HepG2 (cell line): ENCODE data around the gene CHDH. TPM values are rescaled to one million over a fixed set of nuclear protein-coding genes. Genes with fewer than 3 reads are reported as not detected.

Source experiments
- ARHGAP35 ChIP-seq: sonication (generic); formaldehyde crosslinking; IDR thresholded peaks from 2 replicates; pipeline ENCODE4 v1.9.0; 2022; ENCODE audit warnings: mild to moderate bottlenecking, inconsistent platforms, moderate library complexity, missing genetic modification reagents, borderline replicate concordance
- IKZF1 ChIP-seq: fragments of 450-650 bp; IDR thresholded peaks from 2 replicates; pipeline ENCODE4 v1.7.1; 2016
- MTA3 ChIP-seq: sonication (generic); formaldehyde crosslinking; IDR thresholded peaks from 2 replicates; pipeline ENCODE4 v1.4.0; 2020; ENCODE audit warnings: missing genetic modification reagents
- NAIF1 ChIP-seq: sonication (generic); formaldehyde crosslinking; IDR thresholded peaks from 2 replicates; pipeline ENCODE4 v1.5.0; 2020; ENCODE audit warnings: mild to moderate bottlenecking, missing genetic modification reagents, borderline replicate concordance
- NR1H2 ChIP-seq: sonication (generic); formaldehyde crosslinking; IDR thresholded peaks from 2 replicates; pipeline ENCODE4 v1.8.1; 2022; ENCODE audit warnings: low read depth, missing genetic modification reagents, borderline replicate concordance
- PAX8 ChIP-seq: sonication (generic); formaldehyde crosslinking; IDR thresholded peaks from 2 replicates; pipeline ENCODE4 v1.8.0; 2022; ENCODE audit warnings: mild to moderate bottlenecking, missing genetic modification reagents, borderline replicate concordance
- RCOR2 ChIP-seq: IDR thresholded peaks from 2 replicates; pipeline ENCODE4 v1.6.1; 2016; ENCODE audit warnings: missing biosample characterization, missing genetic modification reagents
- SCMH1 ChIP-seq: sonication (generic); formaldehyde crosslinking; IDR thresholded peaks from 2 replicates; pipeline ENCODE4 v1.9.0; 2021; ENCODE audit warnings: missing genetic modification reagents, mild to moderate bottlenecking, borderline replicate concordance
- SP1 ChIP-seq, 2 experiments: fragments of 450-650 bp in 1 of 2; sonication (generic) in 1 of 2; formaldehyde crosslinking in 1 of 2; IDR thresholded peaks; 2 replicates each; pipeline versions ENCODE4 v1.4.0 to v1.6.1; 2016 to 2020; ENCODE audit warnings: missing genetic modification reagents in 1 of 2
- SUZ12 ChIP-seq: fragments of 150-350 bp; IDR thresholded peaks from 2 replicates; pipeline ENCODE4 v1.6.1; 2014; ENCODE audit warnings: low read depth, low read length
- TP53 ChIP-seq: sonication (generic); formaldehyde crosslinking; conservative IDR thresholded peaks from 2 replicates; pipeline ENCODE4 v1.4.0; 2020; ENCODE audit warnings: missing genetic modification reagents
- U2AF1 ChIP-seq: fragments of 200-400 bp; formaldehyde crosslinking; optimal IDR thresholded peaks from 2 replicates; pipeline ENCODE3; 2017; ENCODE audit warnings: mild to moderate bottlenecking, low read depth, low read length
- ZNF20 ChIP-seq: sonication (generic); formaldehyde crosslinking; IDR thresholded peaks from 2 replicates; pipeline ENCODE4 v1.4.0; 2020; ENCODE audit warnings: mild to moderate bottlenecking, moderate library complexity, missing genetic modification reagents
- ZNF337 ChIP-seq: sonication (generic); formaldehyde crosslinking; IDR thresholded peaks from 2 replicates; pipeline ENCODE4 v1.5.1; 2020; ENCODE audit warnings: missing genetic modification reagents, low read depth, mild to moderate bottlenecking, borderline replicate concordance
- ZNF564 ChIP-seq: sonication (generic); formaldehyde crosslinking; IDR thresholded peaks from 2 replicates; pipeline ENCODE4 v1.8.1; 2023; ENCODE audit warnings: mild to moderate bottlenecking, missing genetic modification reagents
- ZNF644 ChIP-seq: IDR thresholded peaks from 2 replicates; pipeline ENCODE4 v1.6.1; 2016; ENCODE audit warnings: low read depth
- ZNF773 ChIP-seq: sonication (generic); formaldehyde crosslinking; IDR thresholded peaks from 2 replicates; pipeline ENCODE4 v1.4.0; 2020; ENCODE audit warnings: missing genetic modification reagents, borderline replicate concordance
- ZNF878 ChIP-seq: sonication (generic); formaldehyde crosslinking; IDR thresholded peaks from 2 replicates; pipeline ENCODE4 v1.8.1; 2023; ENCODE audit warnings: mild to moderate bottlenecking, missing genetic modification reagents, moderate library complexity
- ZSCAN22 ChIP-seq: sonication (generic); formaldehyde crosslinking; IDR thresholded peaks from 2 replicates; pipeline ENCODE4 v1.4.0; 2020; ENCODE audit warnings: mild to moderate bottlenecking, missing genetic modification reagents
- polyA plus RNA-seq, 8 experiments: library from polyadenylated mRNA; depleted of rRNA in 3 of 8; stranded (reverse) in 7 of 8; unstranded in 1 of 8; fragments of >200 nt; fragmentation: Illumina TruSeq in 4 of 8; extraction: Trizol in 4 of 8; gene quantifications; 2 replicates each; pipeline versions ENCODE4 v1.2.1 to v1.2.3, GENCODE V29; 2011 to 2016; ENCODE audit warnings: low read depth in 4 of 8, missing spikeins in 1 of 8, mixed read lengths in 1 of 8; ENCODE audit not compliant: insufficient read depth in 1 of 8
- total RNA-seq, 5 experiments: library from RNA; depleted of rRNA; stranded (reverse); fragments of >200 nt; fragmentation: Illumina TruSeq; extraction: Trizol; gene quantifications; 2 replicates each; pipeline ENCODE4 v1.2.3, GENCODE V29; 2016; ENCODE audit warnings: low read depth in 1 of 5
- TF ChIP-seq, protein P1 (sequence below): sonication (generic); formaldehyde crosslinking; IDR thresholded peaks from 2 replicates; pipeline ENCODE4 v1.4.0; 2020; ENCODE audit warnings: low read depth, mild to moderate bottlenecking, missing genetic modification reagents
- TF ChIP-seq, protein P2 (sequence below): sonication (generic); formaldehyde crosslinking; IDR thresholded peaks from 2 replicates; pipeline ENCODE4 v1.4.0; 2020; ENCODE audit warnings: missing genetic modification reagents
- TF ChIP-seq, protein P3 (sequence below): sonication (generic); formaldehyde crosslinking; IDR thresholded peaks from 2 replicates; pipeline ENCODE4 v1.9.0; 2021; ENCODE audit warnings: missing genetic modification reagents, mild to moderate bottlenecking, borderline replicate concordance
- TF ChIP-seq, protein P4 (sequence below): sonication (generic); formaldehyde crosslinking; IDR thresholded peaks from 2 replicates; pipeline ENCODE4 v1.4.0; 2020; ENCODE audit warnings: missing genetic modification reagents, borderline replicate concordance

The CHDH gene
- total and polyA plus RNA-seq, 2 of the 13 experiments (the other 11 are each of a cell fraction or from before 2014, with no cell fraction given): 28.1 to 48.9 TPM

DNA sequence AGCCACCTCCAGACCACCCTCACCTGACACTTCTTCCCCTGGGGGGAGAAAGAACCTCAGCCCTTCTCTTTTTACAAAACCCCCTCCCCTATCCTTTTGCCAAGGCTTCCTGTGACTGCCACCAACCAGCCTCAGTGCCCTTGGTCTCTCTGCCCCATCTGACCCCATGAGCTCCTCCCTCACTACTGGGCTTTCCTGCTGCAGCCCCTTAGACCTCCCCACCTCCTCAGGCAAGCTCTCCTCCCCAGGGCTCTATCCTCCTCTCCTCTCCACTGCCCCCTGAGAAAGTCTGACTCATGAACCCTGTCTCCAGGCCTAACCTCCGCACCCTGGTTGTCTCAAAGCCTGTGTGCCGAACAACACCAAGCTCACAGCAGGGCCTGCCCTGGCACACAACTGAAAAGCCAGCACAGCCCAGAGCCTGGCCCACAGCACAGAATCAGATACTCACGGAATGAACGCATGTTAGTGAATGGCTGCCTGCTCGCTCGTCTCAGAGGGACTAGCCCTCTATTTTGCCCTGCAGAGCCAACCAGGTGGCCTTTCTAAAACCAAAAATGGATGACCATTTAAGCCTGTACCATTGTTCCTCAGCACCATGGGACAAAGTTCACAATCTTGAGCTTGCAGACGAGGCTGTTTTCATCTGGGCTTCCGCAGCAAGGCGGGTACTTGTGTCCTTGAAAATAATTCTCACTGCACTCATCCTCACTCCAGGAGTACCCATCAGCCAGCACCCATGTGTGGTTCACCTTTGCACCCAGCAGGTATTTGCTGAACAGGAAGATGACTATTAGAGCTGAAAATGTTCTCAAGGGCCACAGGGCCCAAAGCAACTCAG is 1.7 kb downstream of the CHDH start (continued):
- TF ChIP-seq ZNF773 (CRISPR knock-in tag): 0 out of 2 replicates have a peak, but pooled peaks have one; percentile 50
- TF ChIP-seq PAX8: no peak
- TF ChIP-seq NR1H2: no peak
- TF ChIP-seq SCMH1 (CRISPR knock-in tag): no peak
- TF ChIP-seq TP53: no peak
- no peak for TF ChIP-seq ZNF564 (CRISPR knock-in tag)
- TF ChIP-seq, protein P1, sequence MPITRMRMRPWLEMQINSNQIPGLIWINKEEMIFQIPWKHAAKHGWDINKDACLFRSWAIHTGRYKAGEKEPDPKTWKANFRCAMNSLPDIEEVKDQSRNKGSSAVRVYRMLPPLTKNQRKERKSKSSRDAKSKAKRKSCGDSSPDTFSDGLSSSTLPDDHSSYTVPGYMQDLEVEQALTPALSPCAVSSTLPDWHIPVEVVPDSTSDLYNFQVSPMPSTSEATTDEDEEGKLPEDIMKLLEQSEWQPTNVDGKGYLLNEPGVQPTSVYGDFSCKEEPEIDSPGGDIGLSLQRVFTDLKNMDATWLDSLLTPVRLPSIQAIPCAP: no peak
- TF ChIP-seq ZNF878: 0 out of 2 replicates have a peak, but pooled peaks have one; percentile 23
- TF ChIP-seq ARHGAP35: no peak
- no peak for TF ChIP-seq RCOR2 (CRISPR knock-in tag)
- TF ChIP-seq U2AF1: no peak
- peak; percentile 47; the same call in 1 of the 2 replicates for TF ChIP-seq ZNF20
- no peak for TF ChIP-seq NAIF1
- TF ChIP-seq ZSCAN22 (CRISPR knock-in tag): no peak
- TF ChIP-seq SP1 (IDR thresholded peaks at IDR 0.05): no peak
- TF ChIP-seq SP1 (CRISPR knock-in tag; IDR thresholded peaks at IDR 0.05): no peak
- TF ChIP-seq, protein P2, sequence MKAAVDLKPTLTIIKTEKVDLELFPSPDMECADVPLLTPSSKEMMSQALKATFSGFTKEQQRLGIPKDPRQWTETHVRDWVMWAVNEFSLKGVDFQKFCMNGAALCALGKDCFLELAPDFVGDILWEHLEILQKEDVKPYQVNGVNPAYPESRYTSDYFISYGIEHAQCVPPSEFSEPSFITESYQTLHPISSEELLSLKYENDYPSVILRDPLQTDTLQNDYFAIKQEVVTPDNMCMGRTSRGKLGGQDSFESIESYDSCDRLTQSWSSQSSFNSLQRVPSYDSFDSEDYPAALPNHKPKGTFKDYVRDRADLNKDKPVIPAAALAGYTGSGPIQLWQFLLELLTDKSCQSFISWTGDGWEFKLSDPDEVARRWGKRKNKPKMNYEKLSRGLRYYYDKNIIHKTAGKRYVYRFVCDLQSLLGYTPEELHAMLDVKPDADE: no peak
- no peak for TF ChIP-seq SUZ12
- TF ChIP-seq, protein P3, sequence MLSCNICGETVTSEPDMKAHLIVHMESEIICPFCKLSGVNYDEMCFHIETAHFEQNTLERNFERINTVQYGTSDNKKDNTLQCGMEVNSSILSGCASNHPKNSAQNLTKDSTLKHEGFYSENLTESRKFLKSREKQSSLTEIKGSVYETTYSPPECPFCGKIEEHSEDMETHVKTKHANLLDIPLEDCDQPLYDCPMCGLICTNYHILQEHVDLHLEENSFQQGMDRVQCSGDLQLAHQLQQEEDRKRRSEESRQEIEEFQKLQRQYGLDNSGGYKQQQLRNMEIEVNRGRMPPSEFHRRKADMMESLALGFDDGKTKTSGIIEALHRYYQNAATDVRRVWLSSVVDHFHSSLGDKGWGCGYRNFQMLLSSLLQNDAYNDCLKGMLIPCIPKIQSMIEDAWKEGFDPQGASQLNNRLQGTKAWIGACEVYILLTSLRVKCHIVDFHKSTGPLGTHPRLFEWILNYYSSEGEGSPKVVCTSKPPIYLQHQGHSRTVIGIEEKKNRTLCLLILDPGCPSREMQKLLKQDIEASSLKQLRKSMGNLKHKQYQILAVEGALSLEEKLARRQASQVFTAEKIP: no peak
- 0 out of 2 replicates have a peak, but pooled peaks have one; percentile 3 for TF ChIP-seq ZNF644 (CRISPR knock-in tag)
- TF ChIP-seq MTA3: no peak
- no peak for TF ChIP-seq ZNF337 (CRISPR knock-in tag)
- no peak for TF ChIP-seq IKZF1
- TF ChIP-seq, protein P4, sequence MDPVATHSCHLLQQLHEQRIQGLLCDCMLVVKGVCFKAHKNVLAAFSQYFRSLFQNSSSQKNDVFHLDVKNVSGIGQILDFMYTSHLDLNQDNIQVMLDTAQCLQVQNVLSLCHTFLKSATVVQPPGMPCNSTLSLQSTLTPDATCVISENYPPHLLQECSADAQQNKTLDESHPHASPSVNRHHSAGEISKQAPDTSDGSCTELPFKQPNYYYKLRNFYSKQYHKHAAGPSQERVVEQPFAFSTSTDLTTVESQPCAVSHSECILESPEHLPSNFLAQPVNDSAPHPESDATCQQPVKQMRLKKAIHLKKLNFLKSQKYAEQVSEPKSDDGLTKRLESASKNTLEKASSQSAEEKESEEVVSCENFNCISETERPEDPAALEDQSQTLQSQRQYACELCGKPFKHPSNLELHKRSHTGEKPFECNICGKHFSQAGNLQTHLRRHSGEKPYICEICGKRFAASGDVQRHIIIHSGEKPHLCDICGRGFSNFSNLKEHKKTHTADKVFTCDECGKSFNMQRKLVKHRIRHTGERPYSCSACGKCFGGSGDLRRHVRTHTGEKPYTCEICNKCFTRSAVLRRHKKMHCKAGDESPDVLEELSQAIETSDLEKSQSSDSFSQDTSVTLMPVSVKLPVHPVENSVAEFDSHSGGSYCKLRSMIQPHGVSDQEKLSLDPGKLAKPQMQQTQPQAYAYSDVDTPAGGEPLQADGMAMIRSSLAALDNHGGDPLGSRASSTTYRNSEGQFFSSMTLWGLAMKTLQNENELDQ (CRISPR knock-in tag): no peak
